HEK293T (cell line): Measurements from ENCODE around the gene IFIT3.

Source experiments
- CTCF ChIA-PET: fragments of 350-600 bp; formaldehyde crosslinking; extraction: SDS; loops from one replicate; lab custom pipeline; 2021; ENCODE audit warnings: antibody characterized with exemption, inconsistent platforms; lab: Yijun Ruan, JAX
- POLR2A ChIA-PET: fragments of 350-600 bp; formaldehyde crosslinking; extraction: SDS; loops from one replicate; lab custom pipeline; 2020; ENCODE audit warnings: antibody characterized with exemption, inconsistent platforms; lab: Yijun Ruan, JAX
- DNase-seq: peaks from one replicate; pipeline ENCODE4 v3.0.0; 2012; ENCODE audit warnings: mixed read lengths; ENCODE audit errors: extremely low spot score
- ARNT ChIP-seq: fragments of 450-650 bp; IDR thresholded peaks from 2 replicates; pipeline ENCODE4 v1.6.1; 2017; ENCODE audit warnings: mild to moderate bottlenecking
- BHLHE40 ChIP-seq: fragments of 450-650 bp; IDR thresholded peaks from 2 replicates; pipeline ENCODE4 v1.6.1; 2016; ENCODE audit warnings: mild to moderate bottlenecking, moderate library complexity, borderline replicate concordance
- CTBP1 ChIP-seq: fragments of 450-650 bp; IDR thresholded peaks from 2 replicates; pipeline ENCODE4 v1.6.1; 2016; ENCODE audit warnings: borderline replicate concordance
- ELF4 ChIP-seq: fragments of 450-650 bp; IDR thresholded peaks from 2 replicates; pipeline ENCODE4 v1.6.1; 2017; ENCODE audit warnings: antibody characterized with exemption
- FOXA1 ChIP-seq: fragments of 450-650 bp; IDR thresholded peaks from 2 replicates; pipeline ENCODE4 v1.6.1; 2016; ENCODE audit warnings: mild to moderate bottlenecking
- FOXK2 ChIP-seq: fragments of 450-650 bp; IDR thresholded peaks from 2 replicates; pipeline ENCODE4 v1.6.1; 2016; ENCODE audit warnings: mild to moderate bottlenecking
- FOXM1 ChIP-seq: fragments of 450-650 bp; IDR thresholded peaks from 2 replicates; pipeline ENCODE4 v1.6.1; 2017; ENCODE audit warnings: mild to moderate bottlenecking, borderline replicate concordance
- HDGF ChIP-seq: fragments of 450-650 bp; IDR thresholded peaks from 2 replicates; pipeline ENCODE4 v1.6.1; 2017; ENCODE audit warnings: antibody characterized with exemption, borderline replicate concordance
- L3MBTL2 ChIP-seq: fragments of 450-650 bp; conservative IDR thresholded peaks from 2 replicates; pipeline ENCODE4 v1.6.1; 2016; ENCODE audit warnings: mild to moderate bottlenecking
- LEF1 ChIP-seq: fragments of 450-650 bp; IDR thresholded peaks from 2 replicates; pipeline ENCODE4 v1.6.1; 2017; ENCODE audit warnings: mild to moderate bottlenecking, borderline replicate concordance
- NFRKB ChIP-seq: fragments of 450-650 bp; IDR thresholded peaks from 2 replicates; pipeline ENCODE4 v1.6.1; 2016; ENCODE audit warnings: mild to moderate bottlenecking, moderate library complexity
- PKNOX1 ChIP-seq: fragments of 450-650 bp; IDR thresholded peaks from 2 replicates; pipeline ENCODE4 v1.6.1; 2016
- SP1 ChIP-seq: fragments of 450-650 bp; IDR thresholded peaks from 2 replicates; pipeline ENCODE4 v1.6.1; 2017
- SUZ12 ChIP-seq: fragments of 450-650 bp; IDR thresholded peaks from 2 replicates; pipeline ENCODE4 v1.6.1; 2016; ENCODE audit warnings: mild to moderate bottlenecking
- TARDBP ChIP-seq: fragments of 450-650 bp; IDR thresholded peaks from 2 replicates; pipeline ENCODE4 v1.6.1; 2016
- ZNF384 ChIP-seq: fragments of 450-650 bp; IDR thresholded peaks from 2 replicates; pipeline ENCODE4 v1.6.1; 2016

Gene IFIT3

DNA sequence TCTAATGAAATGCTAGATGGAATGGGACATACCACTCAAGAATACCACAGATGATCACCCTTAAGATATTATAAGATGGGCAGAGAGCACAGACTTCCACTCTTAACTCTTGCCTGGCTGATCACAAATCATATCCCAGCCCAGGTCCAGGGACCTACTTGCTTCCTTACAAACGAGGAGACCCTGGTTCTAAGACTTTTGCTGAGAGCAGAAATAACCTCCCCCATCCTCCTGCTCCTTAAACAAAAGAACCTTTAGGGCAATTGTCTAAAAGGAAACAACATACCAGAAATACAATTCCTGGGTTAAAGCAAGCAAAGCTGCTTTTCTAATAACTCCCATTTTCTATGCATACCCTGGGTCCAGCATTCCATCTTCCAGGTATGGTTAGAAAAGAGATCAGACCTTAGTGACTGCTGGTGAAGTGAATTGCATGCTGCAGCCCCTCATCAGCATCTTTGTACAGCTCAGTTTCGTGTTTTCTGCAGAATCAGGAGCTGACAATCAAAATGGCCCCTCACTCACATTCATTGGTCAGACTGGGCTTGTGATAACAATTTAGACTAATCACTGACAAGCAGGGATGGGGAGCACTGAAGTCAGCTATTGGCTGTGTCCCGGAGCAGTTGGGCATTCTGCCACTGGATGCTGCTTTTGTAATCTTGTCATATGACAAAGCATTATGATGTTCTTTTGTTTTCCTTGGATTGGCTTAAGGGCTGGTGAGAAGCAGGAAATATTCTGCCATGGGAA, 14.6 kb downstream of the IFIT3 start:
- no peak for DNase-seq
- CTCF ChIA-PET, result interaction anchor here (0.6 kb wide), 1 partner anchor 63 kb away, joined by 5 read pairs; no protein-coding TSS in a partner anchor
- no peak for TF ChIP-seq HDGF
- TF ChIP-seq SP1, result no peak
- TF ChIP-seq LEF1, result no peak
- TF ChIP-seq PKNOX1, result no peak
- TF ChIP-seq NFRKB, result no peak
- no peak for TF ChIP-seq FOXM1
- no peak for TF ChIP-seq BHLHE40
- TF ChIP-seq ARNT, result no peak
- no peak for TF ChIP-seq CTBP1
- POLR2A ChIA-PET, result no interaction called here

DNA sequence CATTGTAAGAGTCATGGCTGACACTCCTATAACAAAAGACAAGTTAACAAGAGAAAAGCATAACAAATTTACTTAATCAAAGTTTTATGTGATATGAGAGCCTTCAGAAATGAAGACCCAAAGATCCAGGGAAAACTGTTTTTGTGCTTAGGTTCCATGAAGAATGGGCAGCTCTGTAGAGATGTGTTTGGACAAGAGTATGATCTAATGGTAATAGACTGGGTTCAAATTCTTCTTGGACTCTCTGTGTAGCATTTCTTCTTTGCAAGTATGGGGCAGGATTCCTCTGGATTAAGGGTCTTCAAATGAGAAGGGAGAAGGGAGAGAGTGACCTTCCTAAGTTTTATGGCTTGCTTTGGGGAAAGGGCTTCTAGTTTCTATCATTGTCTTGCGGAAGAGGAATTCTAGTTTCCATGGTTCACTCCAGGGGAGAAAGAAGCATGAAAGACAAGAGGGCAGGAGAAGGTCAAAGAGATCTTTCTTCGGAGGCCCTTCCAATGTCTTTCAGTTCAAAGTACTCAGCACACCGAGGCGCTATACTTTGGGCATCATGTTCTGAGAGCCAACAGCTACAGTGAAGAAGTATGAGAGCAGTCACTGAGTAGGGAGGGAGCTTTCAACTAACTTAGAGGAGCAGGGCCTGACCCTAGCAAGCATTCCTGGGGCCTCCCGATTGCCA, 15.4 kb downstream of the IFIT3 start:
- TF ChIP-seq L3MBTL2 (no peak), FOXK2 (no peak), PKNOX1 (no peak), FOXM1 (no peak), SP1 (no peak), SUZ12 (no peak), NFRKB (no peak)
- no peak for DNase-seq
- POLR2A ChIA-PET, result no interaction called here
- CTCF ChIA-PET, result no interaction called here

GRCh38 chr10:89344156-89344555, 16.4 kb downstream of the IFIT3 start:
- CTCF ChIA-PET, result no interaction called here
- POLR2A ChIA-PET, result no interaction called here
- no peak for TF ChIP-seq LEF1
- TF ChIP-seq TARDBP, result no peak
- no peak for TF ChIP-seq PKNOX1
- no peak for TF ChIP-seq CTBP1
- no peak for TF ChIP-seq ELF4
- TF ChIP-seq BHLHE40, result no peak
- no peak for TF ChIP-seq L3MBTL2
- no peak for TF ChIP-seq ZNF384
- TF ChIP-seq SP1, result no peak
- no peak for TF ChIP-seq SUZ12
- TF ChIP-seq ARNT, result no peak
- TF ChIP-seq FOXK2, result no peak
- TF ChIP-seq HDGF, result no peak

DNA sequence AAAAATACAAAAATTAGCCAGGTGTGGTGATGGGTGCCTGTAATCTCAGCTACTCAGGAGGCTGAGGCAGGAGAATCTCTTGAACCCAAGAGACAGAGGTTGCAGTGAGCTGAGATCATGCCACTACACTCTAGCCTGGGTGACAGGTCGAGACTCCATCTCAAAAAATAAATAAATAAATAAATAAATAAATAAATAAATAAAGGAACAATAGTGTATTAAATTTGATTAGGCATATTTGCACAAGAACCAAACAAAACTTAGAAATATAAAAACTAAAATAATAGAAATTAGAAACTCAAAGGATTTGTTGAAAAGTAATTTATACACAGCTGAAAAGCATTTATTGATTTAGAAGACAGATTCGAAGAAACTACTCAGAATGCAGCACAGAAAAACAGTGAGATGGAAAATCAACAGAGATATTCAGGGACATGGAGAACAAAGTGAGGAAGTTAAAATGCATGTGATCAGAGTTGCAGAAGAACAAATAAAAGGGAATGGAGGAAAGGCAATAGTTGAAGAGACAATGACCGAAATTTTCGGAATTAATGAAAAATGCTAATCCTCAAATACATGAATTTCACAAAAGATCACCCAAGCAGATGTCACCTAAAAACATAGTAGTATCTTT, 17.7 kb downstream of the IFIT3 start:
- TF ChIP-seq ARNT (no peak), FOXM1 (no peak), CTBP1 (no peak), FOXA1 (no peak), PKNOX1 (no peak), NFRKB (no peak), L3MBTL2 (no peak), SP1 (no peak), ELF4 (no peak), TARDBP (no peak)
- no peak for DNase-seq
- ChIA-PET POLR2A (no interaction called here), CTCF (interaction anchor here (0.6 kb wide), 1 partner anchor 490 kb away, joined by 3 read pairs; no protein-coding TSS in a partner anchor)

More at GRCh38 chr10:89344156-89344555, 16.4 kb downstream of the IFIT3 start:
- no peak for DNase-seq

GRCh38 chr10:89346405-89347254, 18.8 kb downstream of the IFIT3 start:
- ChIA-PET CTCF (no interaction called here), POLR2A (no interaction called here)
- no peak for DNase-seq
- TF ChIP-seq NFRKB, result no peak
- no peak for TF ChIP-seq PKNOX1
- TF ChIP-seq CTBP1, result no peak
- no peak for TF ChIP-seq TARDBP
- TF ChIP-seq FOXM1, result no peak
- no peak for TF ChIP-seq SP1
- TF ChIP-seq ARNT, result no peak
- no peak for TF ChIP-seq FOXA1
- TF ChIP-seq BHLHE40, result no peak
- TF ChIP-seq SUZ12, result no peak
- TF ChIP-seq FOXK2, result no peak
- no peak for TF ChIP-seq ELF4
- no peak for TF ChIP-seq LEF1
- TF ChIP-seq ZNF384, result no peak
- TF ChIP-seq L3MBTL2, result no peak
